Upper lobe of left lung (tissue), 4 donors: ENCODE data around the gene VEPH1.

Source experiments
- CTCF ChIP-seq, 6 experiments: fragments of 450-650 bp in 4 of 6; fragments of 200-600 bp in 2 of 6; sonication (generic) in 2 of 6; IDR thresholded peaks; one replicate each; pipeline ENCODE4 v1.5.1; 2016 to 2019; ENCODE audit warnings: antibody characterized with exemption in 6 of 6
- EP300 ChIP-seq, 4 donors: sonication (generic); formaldehyde crosslinking; IDR thresholded peaks; one replicate each; pipeline ENCODE4 v1.5.1; 2017; ENCODE audit warnings: antibody characterized with exemption in 4 of 4, control low read depth in 2 of 4
- POLR2A ChIP-seq, 4 donors: fragments of 450-650 bp; IDR thresholded peaks; one replicate each; pipeline ENCODE4 v1.5.1; 2016 to 2017; ENCODE audit warnings: antibody characterized with exemption in 4 of 4, mild to moderate bottlenecking in 2 of 4

- TF ChIP-seq EP300 (IDR thresholded peaks at IDR 0.05) (no peak), CTCF (IDR thresholded peaks at IDR 0.05) (no peak), POLR2A (IDR thresholded peaks at IDR 0.05) (no peak)
Measured at GRCh38 chr3:157285966-157286365, 217.2 kb downstream of the VEPH1 start.
